GM12878 (cell line): ENCODE data around the gene CR1.

ENCODE experiments used
- CREB1 ChIP-seq: IDR thresholded peaks from 2 replicates; pipeline ENCODE4 v1.6.1; 2012; ENCODE audit warnings: low read depth, mild to moderate bottlenecking, inconsistent platforms
- EZH2 ChIP-seq: IDR thresholded peaks from 2 replicates; pipeline ENCODE4 v1.6.1; 2012; ENCODE audit warnings: low read depth, mild to moderate bottlenecking, control low read depth, inconsistent platforms, low read length, borderline replicate concordance; ENCODE audit not compliant: control insufficient read depth
- MAX ChIP-seq: IDR thresholded peaks from 2 replicates; pipeline ENCODE4 v1.6.1; 2012; ENCODE audit warnings: low read depth, low read length, improper control_type of control experiment
- MXI1 ChIP-seq: fragments of 150-350 bp; IDR thresholded peaks from 2 replicates; pipeline ENCODE4 v1.6.1; 2011; ENCODE audit warnings: low read depth, mild to moderate bottlenecking, inconsistent platforms, low read length, improper control_type of control experiment
- POLR2AphosphoS5 ChIP-seq: IDR thresholded peaks from 2 replicates; pipeline ENCODE4 v1.6.1; 2011; ENCODE audit warnings: mild to moderate bottlenecking, low read length, inconsistent platforms
- REST ChIP-seq: IDR thresholded peaks from 2 replicates; pipeline ENCODE4 v1.6.1; 2012; ENCODE audit warnings: mild to moderate bottlenecking, low read depth, low read length
- SIN3A ChIP-seq: IDR thresholded peaks from 2 replicates; pipeline ENCODE4 v1.6.1; 2012; ENCODE audit warnings: low read depth, low read length, improper control_type of control experiment
- TAF1 ChIP-seq: IDR thresholded peaks from 2 replicates; pipeline ENCODE4 v1.6.1; 2011; ENCODE audit warnings: mild to moderate bottlenecking, low read depth, low read length, borderline replicate concordance
- TARDBP ChIP-seq: IDR thresholded peaks from 2 replicates; pipeline ENCODE4 v1.6.1; 2016; ENCODE audit warnings: borderline replicate concordance
- YY1 ChIP-seq: IDR thresholded peaks from 2 replicates; pipeline ENCODE4 v1.6.1; 2011; ENCODE audit warnings: low read depth, mild to moderate bottlenecking, low read length
- ZNF24 ChIP-seq: fragments of 450-650 bp; IDR thresholded peaks from 2 replicates; pipeline ENCODE4 v1.6.1; 2017; ENCODE audit warnings: antibody characterized with exemption, mild to moderate bottlenecking
- TF ChIP-seq, protein P1 (sequence below), 3 experiments: IDR thresholded peaks in 2 of 3; conservative IDR thresholded peaks in 1 of 3; 2 replicates each; pipeline ENCODE4 v1.5.1; 2011; ENCODE audit warnings: low read depth in 3 of 3, low read length in 3 of 3, mild to moderate bottlenecking in 3 of 3, control low read depth in 2 of 3, moderate library complexity in 2 of 3, inconsistent platforms in 1 of 3, mixed read lengths in 1 of 3; ENCODE audit not compliant: control insufficient read depth in 2 of 3, insufficient read depth in 1 of 3; ENCODE audit errors: extremely low read depth in 1 of 3
- TF ChIP-seq, protein P2 (sequence below): IDR thresholded peaks from 2 replicates; pipeline ENCODE4 v1.6.1; 2011; ENCODE audit warnings: low read depth, mild to moderate bottlenecking, low read length, moderate library complexity, borderline replicate concordance; ENCODE audit errors: extremely low read depth

DNA sequence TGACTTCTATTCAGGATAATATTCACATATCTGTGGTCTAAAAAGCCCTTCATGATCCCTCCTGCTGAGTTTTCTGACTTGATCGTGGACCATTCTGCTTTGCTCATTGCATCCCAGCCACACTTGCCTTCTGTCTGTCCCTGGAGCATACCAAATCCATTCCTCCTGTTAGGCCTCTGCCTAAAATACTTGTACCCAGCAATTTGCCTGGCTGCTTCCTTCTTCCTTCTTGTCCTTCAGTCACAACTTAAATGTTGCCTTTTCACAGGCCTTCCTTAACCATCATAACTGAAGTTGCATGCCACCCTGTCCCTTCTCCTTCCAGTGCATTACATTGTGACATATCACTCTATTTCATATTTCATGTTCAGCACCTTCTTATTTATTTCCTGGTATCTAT is 37.5 kb upstream of the CR1 start:
- TF ChIP-seq CREB1: no peak
- TF ChIP-seq, protein P1, sequence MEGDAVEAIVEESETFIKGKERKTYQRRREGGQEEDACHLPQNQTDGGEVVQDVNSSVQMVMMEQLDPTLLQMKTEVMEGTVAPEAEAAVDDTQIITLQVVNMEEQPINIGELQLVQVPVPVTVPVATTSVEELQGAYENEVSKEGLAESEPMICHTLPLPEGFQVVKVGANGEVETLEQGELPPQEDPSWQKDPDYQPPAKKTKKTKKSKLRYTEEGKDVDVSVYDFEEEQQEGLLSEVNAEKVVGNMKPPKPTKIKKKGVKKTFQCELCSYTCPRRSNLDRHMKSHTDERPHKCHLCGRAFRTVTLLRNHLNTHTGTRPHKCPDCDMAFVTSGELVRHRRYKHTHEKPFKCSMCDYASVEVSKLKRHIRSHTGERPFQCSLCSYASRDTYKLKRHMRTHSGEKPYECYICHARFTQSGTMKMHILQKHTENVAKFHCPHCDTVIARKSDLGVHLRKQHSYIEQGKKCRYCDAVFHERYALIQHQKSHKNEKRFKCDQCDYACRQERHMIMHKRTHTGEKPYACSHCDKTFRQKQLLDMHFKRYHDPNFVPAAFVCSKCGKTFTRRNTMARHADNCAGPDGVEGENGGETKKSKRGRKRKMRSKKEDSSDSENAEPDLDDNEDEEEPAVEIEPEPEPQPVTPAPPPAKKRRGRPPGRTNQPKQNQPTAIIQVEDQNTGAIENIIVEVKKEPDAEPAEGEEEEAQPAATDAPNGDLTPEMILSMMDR (IDR thresholded peaks at IDR 0.05 in 2 of 3, conservative IDR thresholded peaks at IDR 0.05 in 1 of 3; ENCODE audit: control insufficient read depth in 2 of 3, extremely low read depth in 1 of 3, insufficient read depth in 1 of 3, low read depth in 3 of 3, low read length in 3 of 3): no peak
- TF ChIP-seq YY1: no peak
- TF ChIP-seq EZH2: no peak
- TF ChIP-seq SIN3A: no peak
- TF ChIP-seq POLR2AphosphoS5: no peak
- no peak for TF ChIP-seq TARDBP
- TF ChIP-seq MXI1: no peak
- no peak for TF ChIP-seq ZNF24
- TF ChIP-seq MAX: no peak
- TF ChIP-seq, protein P2, sequence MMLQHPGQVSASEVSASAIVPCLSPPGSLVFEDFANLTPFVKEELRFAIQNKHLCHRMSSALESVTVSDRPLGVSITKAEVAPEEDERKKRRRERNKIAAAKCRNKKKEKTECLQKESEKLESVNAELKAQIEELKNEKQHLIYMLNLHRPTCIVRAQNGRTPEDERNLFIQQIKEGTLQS: no peak
- TF ChIP-seq REST: no peak
- no peak for TF ChIP-seq TAF1
